B cell (primary cell): ENCODE data around the gene VAMP1. TPM values are rescaled to one million over a fixed set of nuclear protein-coding genes. Genes with fewer than 3 reads are reported as not detected.
A peak's percentile ranks its signal among the peaks of the same experiment; 100 is the strongest.

ENCODE experiments used
- ATAC-seq: fragments of 200-7000 bp; cut with Tn5 transposase; one replicate; pipeline ENCODE4 v1.10.0; 2021; ENCODE audit warnings: low read depth, mild to moderate bottlenecking, moderate number of reproducible peaks, moderate library complexity
- CTCF ChIA-PET: fragments of 350-600 bp; sonication (Branson Sonifier 250); formaldehyde crosslinking; loops from one replicate; lab custom pipeline; 2021; ENCODE audit warnings: antibody characterized with exemption, inconsistent platforms; lab: Charles Lee
- POLR2A ChIA-PET: fragments of 350-600 bp; sonication (Branson Sonifier 250); formaldehyde crosslinking; loops from one replicate; lab custom pipeline; 2021; ENCODE audit warnings: antibody characterized with exemption; lab: Charles Lee
- DNase-seq: peaks from one replicate; pipeline ENCODE4 v3.0.0; 2013
- H2AFZ ChIP-seq: 2 replicates; pipeline ENCODE4 v1.6.1; 2012; ENCODE audit warnings: mild to moderate bottlenecking, low read depth, low read length; ENCODE audit not compliant: insufficient read depth, poor library complexity, severe bottlenecking
- H3K27ac ChIP-seq, 2 donors: 1 replicate in 1 of 2; 2 replicates in 1 of 2; pipeline ENCODE4 v1.5.1; 2012 to 2013; ENCODE audit warnings: low read length in 2 of 2, mild to moderate bottlenecking in 2 of 2, moderate library complexity in 1 of 2
- H3K27me3 ChIP-seq, 4 experiments: fragments of 200-600 bp in 1 of 4; sonication (generic) in 1 of 4; replicated peaks in 1 of 4; 1 replicate in 2 of 4; 2 replicates in 2 of 4; pipeline versions ENCODE4 v1.6.1 to v1.7.0; 2013 to 2016; ENCODE audit warnings: low read length in 3 of 4, mild to moderate bottlenecking in 2 of 4, mixed read lengths in 1 of 4, moderate library complexity in 1 of 4; ENCODE audit not compliant: insufficient read depth in 4 of 4, control insufficient read depth in 3 of 4; ENCODE audit errors: control extremely low read depth in 1 of 4
- H3K36me3 ChIP-seq, 2 experiments: replicated peaks in 1 of 2; 1 replicate in 1 of 2; 2 replicates in 1 of 2; pipeline versions ENCODE4 v1.6.1 to v1.7.1; 2013; ENCODE audit warnings: low read length in 1 of 2; ENCODE audit not compliant: insufficient read depth in 2 of 2, control insufficient read depth in 1 of 2; ENCODE audit errors: control extremely low read depth in 1 of 2, extremely low read depth in 1 of 2
- H3K4me1 ChIP-seq, 2 donors: fragments of 200-600 bp in 1 of 2; sonication (generic) in 1 of 2; 1 replicate in 1 of 2; 2 replicates in 1 of 2; pipeline versions ENCODE4 v1.5.1 to v1.6.1; 2013 to 2017; ENCODE audit warnings: low read length in 2 of 2; ENCODE audit not compliant: control insufficient read depth in 2 of 2, insufficient read depth in 2 of 2
- H3K4me2 ChIP-seq: replicated peaks from 2 replicates; pipeline ENCODE3; 2012; ENCODE audit warnings: mild to moderate bottlenecking, low read depth, low read length; ENCODE audit not compliant: poor library complexity, severe bottlenecking
- H3K4me3 ChIP-seq, 5 experiments: fragments of 200-600 bp in 1 of 5; sonication (generic) in 1 of 5; 1 replicate in 3 of 5; 2 replicates in 2 of 5; pipeline versions ENCODE4 v1.5.1 to v1.7.0; 2011 to 2016; ENCODE audit warnings: low read length in 4 of 5, mild to moderate bottlenecking in 4 of 5, low read depth in 2 of 5, control low read depth in 1 of 5, moderate library complexity in 1 of 5; ENCODE audit not compliant: insufficient read depth in 1 of 5; ENCODE audit errors: control extremely low read depth in 1 of 5, extremely low read depth in 1 of 5
- H3K79me2 ChIP-seq: fragments of 200-600 bp; sonication (generic); one replicate; pipeline ENCODE4 v1.6.0; 2016; ENCODE audit warnings: low read length; ENCODE audit not compliant: control insufficient read depth, insufficient read depth
- H3K9ac ChIP-seq: fragments of 200-600 bp; sonication (generic); 2 replicates; pipeline ENCODE4 v1.6.1; 2017; ENCODE audit warnings: mild to moderate bottlenecking, low read length, moderate library complexity
- H3K9me3 ChIP-seq, 3 donors: one replicate each; pipeline versions ENCODE4 v1.6.1 to v1.7.1; 2013; ENCODE audit warnings: low read length in 2 of 3; ENCODE audit not compliant: control insufficient read depth in 2 of 3, insufficient read depth in 1 of 3; ENCODE audit errors: control extremely low read depth in 1 of 3
- H4K20me1 ChIP-seq: 2 replicates; pipeline ENCODE4 v1.6.0; 2012; ENCODE audit warnings: mild to moderate bottlenecking, low read length; ENCODE audit not compliant: insufficient read depth, control insufficient read depth, poor library complexity, severe bottlenecking
- H3K27ac Mint-ChIP-seq: one replicate; pipeline ENCODE4 v1.8.0; 2021; ENCODE audit warnings: mixed read lengths
- H3K27me3 Mint-ChIP-seq: one replicate; pipeline ENCODE4 v1.8.0; 2021; ENCODE audit warnings: mixed read lengths
- H3K4me1 Mint-ChIP-seq: one replicate; pipeline ENCODE4 v1.8.0; 2021; ENCODE audit warnings: mixed read lengths
- H3K4me3 Mint-ChIP-seq: one replicate; pipeline ENCODE4 v1.8.0; 2021; ENCODE audit warnings: mixed read lengths
- H3K9me3 Mint-ChIP-seq: one replicate; pipeline ENCODE4 v1.8.0; 2022; ENCODE audit warnings: mixed read lengths; ENCODE audit not compliant: insufficient read depth
- EZH2 ChIP-seq: IDR thresholded peaks from 2 replicates; pipeline ENCODE4 v1.6.1; 2012; ENCODE audit warnings: borderline replicate concordance, low read depth, mild to moderate bottlenecking, moderate library complexity, low read length; ENCODE audit not compliant: insufficient read depth, poor library complexity, severe bottlenecking
- WGBS: methylation state at CpG from one replicate; pipeline ENCODE4 v1.1.5; 2013; ENCODE audit warnings: missing lambda C conversion rate; ENCODE audit not compliant: insufficient coverage; 5-methylcytosine and 5-hydroxymethylcytosine counted together
- intact Hi-C: fragments of 100-400 bp; cut with micrococcal nuclease; formaldehyde crosslinking; loops from one replicate; pipeline ENCODE4 v1.10.0; 2022
- polyA plus RNA-seq: library from polyadenylated mRNA; depleted of rRNA; stranded (reverse); fragments of >200 nt; gene quantifications from 2 replicates; pipeline ENCODE4 v1.2.3, GENCODE V29; 2012
- total RNA-seq, 2 donors: library from RNA; stranded (reverse); fragments of 120-200 nt in 1 of 2; gene quantifications; 1 replicate in 1 of 2; 2 replicates in 1 of 2; pipeline versions ENCODE4 v1.2.3 to v1.2.4, GENCODE V29; 2013 to 2022
- TF ChIP-seq, protein P1 (sequence below): fragments of 200-600 bp; IDR thresholded peaks from one replicate; pipeline ENCODE4 v1.8.0; 2022; ENCODE audit warnings: antibody characterized with exemption, mild to moderate bottlenecking

VAMP1 gene
- total and polyA plus RNA-seq, 2 donors (not counting 1 experiment from before 2014, with no cell fraction given), result 62.4 to 98.9 TPM

DNA sequence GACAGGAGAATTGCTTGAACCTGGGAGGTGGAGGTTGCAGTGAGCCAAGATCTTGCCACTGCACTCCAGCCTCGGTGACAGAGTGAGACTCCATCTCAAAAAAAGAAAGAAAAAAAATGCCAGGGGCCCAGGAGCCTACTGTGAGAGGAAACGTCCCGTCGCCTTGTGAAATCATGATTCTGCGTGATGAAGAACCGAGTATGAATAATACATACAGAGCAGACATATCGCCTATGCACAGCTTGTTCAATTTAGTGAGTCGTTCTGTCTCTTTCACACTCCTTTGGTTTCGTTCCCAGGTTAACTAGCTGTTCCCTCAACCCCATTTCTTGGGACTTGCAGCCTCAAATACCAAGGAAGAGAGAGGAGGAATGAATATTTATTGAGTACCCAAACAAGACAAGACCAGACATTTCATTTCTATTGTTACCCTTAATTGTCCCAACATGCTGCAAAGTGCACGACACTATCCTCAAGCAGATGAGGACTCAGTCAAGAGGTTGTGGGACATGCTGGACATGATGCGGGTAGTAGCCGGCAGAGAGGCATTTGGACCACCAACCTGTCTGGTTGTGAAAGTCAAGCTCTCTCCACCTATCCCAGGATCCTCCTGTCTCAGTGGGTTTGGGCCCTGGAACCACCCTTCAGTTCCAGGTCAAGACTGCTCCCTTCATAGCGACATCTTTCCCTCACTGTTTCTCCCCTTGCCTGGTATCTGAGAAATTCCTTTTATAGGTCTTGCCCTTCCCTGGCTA lies 34.3 kb downstream of the VAMP1 start:
- Histone ChIP-seq H3K4me1 (peaks cover 13 to 29% of the 10 kb centered on the region in 2 donors), H3K9ac (no peak overlapping the region), H3K27me3 (no peaks in the 10 kb centered on the region), H3K36me3 (no peaks in the 10 kb centered on the region), H3K27ac (no peak overlapping the region), H3K79me2 (no peaks in the 10 kb centered on the region), H3K4me3 (no peak overlapping the region), H2AFZ (no peak overlapping the region), H3K9me3 (no peaks in the 10 kb centered on the region), H3K4me2 (no peak overlapping the region), H4K20me1 (no peaks in the 10 kb centered on the region)
- TF ChIP-seq, protein P1, sequence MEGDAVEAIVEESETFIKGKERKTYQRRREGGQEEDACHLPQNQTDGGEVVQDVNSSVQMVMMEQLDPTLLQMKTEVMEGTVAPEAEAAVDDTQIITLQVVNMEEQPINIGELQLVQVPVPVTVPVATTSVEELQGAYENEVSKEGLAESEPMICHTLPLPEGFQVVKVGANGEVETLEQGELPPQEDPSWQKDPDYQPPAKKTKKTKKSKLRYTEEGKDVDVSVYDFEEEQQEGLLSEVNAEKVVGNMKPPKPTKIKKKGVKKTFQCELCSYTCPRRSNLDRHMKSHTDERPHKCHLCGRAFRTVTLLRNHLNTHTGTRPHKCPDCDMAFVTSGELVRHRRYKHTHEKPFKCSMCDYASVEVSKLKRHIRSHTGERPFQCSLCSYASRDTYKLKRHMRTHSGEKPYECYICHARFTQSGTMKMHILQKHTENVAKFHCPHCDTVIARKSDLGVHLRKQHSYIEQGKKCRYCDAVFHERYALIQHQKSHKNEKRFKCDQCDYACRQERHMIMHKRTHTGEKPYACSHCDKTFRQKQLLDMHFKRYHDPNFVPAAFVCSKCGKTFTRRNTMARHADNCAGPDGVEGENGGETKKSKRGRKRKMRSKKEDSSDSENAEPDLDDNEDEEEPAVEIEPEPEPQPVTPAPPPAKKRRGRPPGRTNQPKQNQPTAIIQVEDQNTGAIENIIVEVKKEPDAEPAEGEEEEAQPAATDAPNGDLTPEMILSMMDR, result no peak
- TF ChIP-seq EZH2, result no peak
- intact Hi-C loops, result no loop called here
- no peak overlapping the region for H3K4me3 Mint-ChIP-seq
- H3K9me3 Mint-ChIP-seq, result no peaks in the 10 kb centered on the region
- WGBS, result 100% methylated on average over 11 of the region's 13 CpGs
- peak overlapping the region; percentile 26 for H3K27ac Mint-ChIP-seq
- peaks cover 22% of the 10 kb centered on the region for H3K4me1 Mint-ChIP-seq
- DNase-seq (no peak), ATAC-seq (no peak)
- ChIA-PET CTCF (interaction anchor here (0.8 to 3.3 kb wide), 4 partner anchors 10 to 29 kb away, joined by 3 to 17 read pairs (median 4); no protein-coding TSS in a partner anchor), POLR2A (no interaction called here)
- H3K27me3 Mint-ChIP-seq, result no peaks in the 10 kb centered on the region
